ENCODE data around the gene STIM1.

- no peak for TF ChIP-seq ZNF274 (IDR thresholded peaks at IDR 0.05; ENCODE audit: low read depth, low read length)
- no peak for TF ChIP-seq YY1 (IDR thresholded peaks at IDR 0.05; ENCODE audit: insufficient read depth, insufficient read length)
- no peak for TF ChIP-seq SUZ12 (IDR thresholded peaks at IDR 0.05; ENCODE audit: extremely low read depth, insufficient read depth, insufficient read length)
Observed at GRCh38 chr11:3866836-3867208, 11.4 kb downstream of the STIM1 start.
